Measurements from ENCODE around the gene WDFY2. TPM values are rescaled to one million over a fixed set of nuclear protein-coding genes. Genes with fewer than 3 reads are reported as not detected.

WDFY2 gene
- total and polyA plus RNA-seq, 2 experiments from 2014 or later = 11.4 to 24.0 TPM

DNA sequence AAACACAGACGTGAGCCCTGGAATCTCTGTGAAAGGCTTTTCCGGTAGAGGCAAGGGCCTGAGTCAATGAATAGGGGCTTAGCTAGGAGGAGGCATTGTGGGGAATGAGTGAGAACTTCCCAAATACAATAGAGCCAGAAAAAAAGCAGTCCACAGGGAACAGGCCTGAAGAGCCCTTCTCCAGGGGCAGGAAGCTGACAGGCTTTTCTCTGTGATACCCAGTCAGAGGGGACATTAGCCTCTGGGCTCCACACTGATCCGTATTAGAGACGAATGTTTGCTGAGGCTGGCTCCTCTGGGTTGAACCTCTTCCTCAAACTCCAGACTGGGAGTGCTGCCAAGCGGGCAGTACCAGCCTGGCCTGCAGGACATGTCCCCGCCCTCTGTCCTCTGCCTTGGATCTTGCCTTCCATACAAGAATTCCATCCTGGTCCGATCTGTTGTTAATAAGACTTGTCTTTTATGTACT is 217.4 kb downstream of the WDFY2 start (continued):
- TF ChIP-seq, protein P1, sequence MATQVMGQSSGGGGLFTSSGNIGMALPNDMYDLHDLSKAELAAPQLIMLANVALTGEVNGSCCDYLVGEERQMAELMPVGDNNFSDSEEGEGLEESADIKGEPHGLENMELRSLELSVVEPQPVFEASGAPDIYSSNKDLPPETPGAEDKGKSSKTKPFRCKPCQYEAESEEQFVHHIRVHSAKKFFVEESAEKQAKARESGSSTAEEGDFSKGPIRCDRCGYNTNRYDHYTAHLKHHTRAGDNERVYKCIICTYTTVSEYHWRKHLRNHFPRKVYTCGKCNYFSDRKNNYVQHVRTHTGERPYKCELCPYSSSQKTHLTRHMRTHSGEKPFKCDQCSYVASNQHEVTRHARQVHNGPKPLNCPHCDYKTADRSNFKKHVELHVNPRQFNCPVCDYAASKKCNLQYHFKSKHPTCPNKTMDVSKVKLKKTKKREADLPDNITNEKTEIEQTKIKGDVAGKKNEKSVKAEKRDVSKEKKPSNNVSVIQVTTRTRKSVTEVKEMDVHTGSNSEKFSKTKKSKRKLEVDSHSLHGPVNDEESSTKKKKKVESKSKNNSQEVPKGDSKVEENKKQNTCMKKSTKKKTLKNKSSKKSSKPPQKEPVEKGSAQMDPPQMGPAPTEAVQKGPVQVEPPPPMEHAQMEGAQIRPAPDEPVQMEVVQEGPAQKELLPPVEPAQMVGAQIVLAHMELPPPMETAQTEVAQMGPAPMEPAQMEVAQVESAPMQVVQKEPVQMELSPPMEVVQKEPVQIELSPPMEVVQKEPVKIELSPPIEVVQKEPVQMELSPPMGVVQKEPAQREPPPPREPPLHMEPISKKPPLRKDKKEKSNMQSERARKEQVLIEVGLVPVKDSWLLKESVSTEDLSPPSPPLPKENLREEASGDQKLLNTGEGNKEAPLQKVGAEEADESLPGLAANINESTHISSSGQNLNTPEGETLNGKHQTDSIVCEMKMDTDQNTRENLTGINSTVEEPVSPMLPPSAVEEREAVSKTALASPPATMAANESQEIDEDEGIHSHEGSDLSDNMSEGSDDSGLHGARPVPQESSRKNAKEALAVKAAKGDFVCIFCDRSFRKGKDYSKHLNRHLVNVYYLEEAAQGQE (IDR thresholded peaks at IDR 0.05; ENCODE audit: unreplicated experiment) = no peak
- no peak for TF ChIP-seq CREB1 (CRISPR knock-in tag; IDR thresholded peaks at IDR 0.05; ENCODE audit: low read depth)
- TF ChIP-seq, protein P2, sequence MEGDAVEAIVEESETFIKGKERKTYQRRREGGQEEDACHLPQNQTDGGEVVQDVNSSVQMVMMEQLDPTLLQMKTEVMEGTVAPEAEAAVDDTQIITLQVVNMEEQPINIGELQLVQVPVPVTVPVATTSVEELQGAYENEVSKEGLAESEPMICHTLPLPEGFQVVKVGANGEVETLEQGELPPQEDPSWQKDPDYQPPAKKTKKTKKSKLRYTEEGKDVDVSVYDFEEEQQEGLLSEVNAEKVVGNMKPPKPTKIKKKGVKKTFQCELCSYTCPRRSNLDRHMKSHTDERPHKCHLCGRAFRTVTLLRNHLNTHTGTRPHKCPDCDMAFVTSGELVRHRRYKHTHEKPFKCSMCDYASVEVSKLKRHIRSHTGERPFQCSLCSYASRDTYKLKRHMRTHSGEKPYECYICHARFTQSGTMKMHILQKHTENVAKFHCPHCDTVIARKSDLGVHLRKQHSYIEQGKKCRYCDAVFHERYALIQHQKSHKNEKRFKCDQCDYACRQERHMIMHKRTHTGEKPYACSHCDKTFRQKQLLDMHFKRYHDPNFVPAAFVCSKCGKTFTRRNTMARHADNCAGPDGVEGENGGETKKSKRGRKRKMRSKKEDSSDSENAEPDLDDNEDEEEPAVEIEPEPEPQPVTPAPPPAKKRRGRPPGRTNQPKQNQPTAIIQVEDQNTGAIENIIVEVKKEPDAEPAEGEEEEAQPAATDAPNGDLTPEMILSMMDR (conservative IDR thresholded peaks at IDR 0.05; ENCODE audit: low read depth in 2 of 2) = no peak

DNA sequence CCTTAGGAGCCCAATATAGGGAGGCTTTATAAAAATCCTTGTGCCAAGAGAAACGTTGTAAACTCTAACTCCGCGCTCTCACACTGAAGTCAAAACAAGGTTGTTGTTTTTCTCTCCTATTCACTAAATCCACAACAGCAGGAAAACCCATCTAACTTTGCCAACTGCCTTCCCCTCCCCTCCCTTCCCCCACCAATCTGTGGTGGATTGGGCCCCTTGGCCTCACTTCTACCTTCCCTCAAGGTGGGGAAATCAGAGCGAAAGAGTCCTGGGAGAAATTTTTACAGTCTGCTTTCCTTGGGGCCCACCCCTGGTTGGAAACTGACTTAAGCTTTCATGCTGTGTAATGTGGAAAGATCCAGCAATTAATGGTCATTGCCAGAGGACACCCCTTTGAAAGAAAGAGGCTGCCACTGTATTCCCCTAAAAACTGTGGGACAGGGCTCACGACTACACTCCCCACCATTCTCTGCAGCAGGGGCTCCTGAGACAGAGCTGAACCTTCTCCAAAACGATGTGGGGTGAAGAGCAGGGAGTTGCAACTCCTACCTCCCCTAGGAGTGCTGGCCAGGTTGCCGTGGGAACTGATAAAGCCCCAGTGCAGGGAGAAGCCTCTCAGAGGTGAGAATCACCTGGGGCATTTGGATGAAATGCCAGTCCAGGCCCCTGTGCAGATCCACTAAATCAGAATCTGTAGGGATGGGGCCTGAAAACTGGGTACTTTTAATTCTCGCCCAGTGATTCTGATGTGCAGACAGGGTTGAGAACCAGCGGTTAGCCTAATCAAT is 218.6 kb downstream of the WDFY2 start:
- H3K79me2 ChIP-seq (replicated peaks; ENCODE audit: insufficient read depth) = 0 out of 2 replicates have a peak, but pooled peaks cover 4% of the 10 kb centered on the region
- H3K27ac Mint-ChIP-seq = no peak overlapping the region
- ATAC-seq = peak; percentile 32
- DNase-seq (ENCODE audit: low spot score) = peak; percentile 54
- peaks cover 49% of the 10 kb centered on the region for H3K4me1 ChIP-seq (ENCODE audit: insufficient read depth)
- peaks cover 65% of the 10 kb centered on the region for H3K4me1 Mint-ChIP-seq
- H3K36me3 ChIP-seq (ENCODE audit: insufficient read depth) = no peaks in the 10 kb centered on the region
- H3K9me3 Mint-ChIP-seq = no peaks in the 10 kb centered on the region
- H3K9me2 ChIP-seq (ENCODE audit: insufficient read depth) = no peaks in the 10 kb centered on the region
- peak overlapping the region; percentile 88 for H3K4me3 ChIP-seq
- peak overlapping the region; percentile 85 for H3K4me3 Mint-ChIP-seq
- peaks cover 9% of the 10 kb centered on the region for H3K27me3 Mint-ChIP-seq (ENCODE audit: insufficient read depth, low read depth, poor library complexity)
- peaks cover 9% of the 10 kb centered on the region; the same call in 1 of the 2 replicates for H3F3A ChIP-seq (replicated peaks; ENCODE audit: low read depth)
- H4K20me1 ChIP-seq (replicated peaks; ENCODE audit: insufficient read depth) = no peaks in the 10 kb centered on the region
- no peaks in the 10 kb centered on the region; the same call in 2 of the 3 replicates for H3K36me3 Mint-ChIP-seq (ENCODE audit: low read depth)
- H2AFZ ChIP-seq = peak overlapping the region; percentile 96
- H3K27me3 ChIP-seq (ENCODE audit: insufficient read depth) = no peaks in the 10 kb centered on the region
- no peak overlapping the region for H3K27ac ChIP-seq (ENCODE audit: low read depth)
- H3K4me2 ChIP-seq = peak overlapping the region; percentile 93
- TF ChIP-seq, protein P1 (IDR thresholded peaks at IDR 0.05; ENCODE audit: unreplicated experiment) = no peak
- TF ChIP-seq STAT1 (IDR thresholded peaks at IDR 0.05; ENCODE audit: unreplicated experiment) (no peak), EZH2phosphoT487 (IDR thresholded peaks at IDR 0.05; ENCODE audit: unreplicated experiment) (no peak), CREB1 (CRISPR knock-in tag; IDR thresholded peaks at IDR 0.05; ENCODE audit: low read depth) (no peak)
- TF ChIP-seq, protein P3, sequence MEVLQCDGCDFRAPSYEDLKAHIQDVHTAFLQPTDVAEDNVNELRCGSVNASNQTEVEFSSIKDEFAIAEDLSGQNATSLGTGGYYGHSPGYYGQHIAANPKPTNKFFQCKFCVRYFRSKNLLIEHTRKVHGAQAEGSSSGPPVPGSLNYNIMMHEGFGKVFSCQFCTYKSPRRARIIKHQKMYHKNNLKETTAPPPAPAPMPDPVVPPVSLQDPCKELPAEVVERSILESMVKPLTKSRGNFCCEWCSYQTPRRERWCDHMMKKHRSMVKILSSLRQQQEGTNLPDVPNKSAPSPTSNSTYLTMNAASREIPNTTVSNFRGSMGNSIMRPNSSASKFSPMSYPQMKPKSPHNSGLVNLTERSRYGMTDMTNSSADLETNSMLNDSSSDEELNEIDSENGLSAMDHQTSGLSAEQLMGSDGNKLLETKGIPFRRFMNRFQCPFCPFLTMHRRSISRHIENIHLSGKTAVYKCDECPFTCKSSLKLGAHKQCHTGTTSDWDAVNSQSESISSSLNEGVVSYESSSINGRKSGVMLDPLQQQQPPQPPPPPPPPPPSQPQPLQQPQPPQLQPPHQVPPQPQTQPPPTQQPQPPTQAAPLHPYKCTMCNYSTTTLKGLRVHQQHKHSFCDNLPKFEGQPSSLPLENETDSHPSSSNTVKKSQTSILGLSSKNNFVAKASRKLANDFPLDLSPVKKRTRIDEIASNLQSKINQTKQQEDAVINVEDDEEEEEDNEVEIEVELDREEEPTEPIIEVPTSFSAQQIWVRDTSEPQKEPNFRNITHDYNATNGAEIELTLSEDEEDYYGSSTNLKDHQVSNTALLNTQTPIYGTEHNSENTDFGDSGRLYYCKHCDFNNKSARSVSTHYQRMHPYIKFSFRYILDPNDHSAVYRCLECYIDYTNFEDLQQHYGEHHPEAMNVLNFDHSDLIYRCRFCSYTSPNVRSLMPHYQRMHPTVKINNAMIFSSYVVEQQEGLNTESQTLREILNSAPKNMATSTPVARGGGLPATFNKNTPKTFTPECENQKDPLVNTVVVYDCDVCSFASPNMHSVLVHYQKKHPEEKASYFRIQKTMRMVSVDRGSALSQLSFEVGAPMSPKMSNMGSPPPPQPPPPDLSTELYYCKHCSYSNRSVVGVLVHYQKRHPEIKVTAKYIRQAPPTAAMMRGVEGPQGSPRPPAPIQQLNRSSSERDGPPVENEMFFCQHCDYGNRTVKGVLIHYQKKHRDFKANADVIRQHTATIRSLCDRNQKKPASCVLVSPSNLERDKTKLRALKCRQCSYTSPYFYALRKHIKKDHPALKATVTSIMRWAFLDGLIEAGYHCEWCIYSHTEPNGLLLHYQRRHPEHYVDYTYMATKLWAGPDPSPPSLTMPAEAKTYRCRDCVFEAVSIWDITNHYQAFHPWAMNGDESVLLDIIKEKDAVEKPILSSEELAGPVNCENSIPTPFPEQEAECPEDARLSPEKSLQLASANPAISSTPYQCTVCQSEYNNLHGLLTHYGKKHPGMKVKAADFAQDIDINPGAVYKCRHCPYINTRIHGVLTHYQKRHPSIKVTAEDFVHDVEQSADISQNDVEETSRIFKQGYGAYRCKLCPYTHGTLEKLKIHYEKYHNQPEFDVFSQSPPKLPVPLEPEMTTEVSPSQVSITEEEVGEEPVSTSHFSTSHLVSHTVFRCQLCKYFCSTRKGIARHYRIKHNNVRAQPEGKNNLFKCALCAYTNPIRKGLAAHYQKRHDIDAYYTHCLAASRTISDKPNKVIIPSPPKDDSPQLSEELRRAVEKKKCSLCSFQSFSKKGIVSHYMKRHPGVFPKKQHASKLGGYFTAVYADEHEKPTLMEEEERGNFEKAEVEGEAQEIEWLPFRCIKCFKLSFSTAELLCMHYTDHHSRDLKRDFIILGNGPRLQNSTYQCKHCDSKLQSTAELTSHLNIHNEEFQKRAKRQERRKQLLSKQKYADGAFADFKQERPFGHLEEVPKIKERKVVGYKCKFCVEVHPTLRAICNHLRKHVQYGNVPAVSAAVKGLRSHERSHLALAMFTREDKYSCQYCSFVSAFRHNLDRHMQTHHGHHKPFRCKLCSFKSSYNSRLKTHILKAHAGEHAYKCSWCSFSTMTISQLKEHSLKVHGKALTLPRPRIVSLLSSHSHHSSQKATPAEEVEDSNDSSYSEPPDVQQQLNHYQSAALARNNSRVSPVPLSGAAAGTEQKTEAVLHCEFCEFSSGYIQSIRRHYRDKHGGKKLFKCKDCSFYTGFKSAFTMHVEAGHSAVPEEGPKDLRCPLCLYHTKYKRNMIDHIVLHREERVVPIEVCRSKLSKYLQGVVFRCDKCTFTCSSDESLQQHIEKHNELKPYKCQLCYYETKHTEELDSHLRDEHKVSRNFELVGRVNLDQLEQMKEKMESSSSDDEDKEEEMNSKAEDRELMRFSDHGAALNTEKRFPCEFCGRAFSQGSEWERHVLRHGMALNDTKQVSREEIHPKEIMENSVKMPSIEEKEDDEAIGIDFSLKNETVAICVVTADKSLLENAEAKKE (CRISPR knock-in tag; IDR thresholded peaks at IDR 0.05) = no peak
